GM18951 (cell line): ENCODE data around the gene RIMKLB.

ENCODE experiments used
- POLR2A ChIP-seq: IDR thresholded peaks from 4 replicates; pipeline ENCODE4 v1.6.1; 2011; ENCODE audit warnings: mild to moderate bottlenecking; ENCODE audit not compliant: insufficient read length, insufficient read depth; ENCODE audit errors: extremely low read depth
- in situ Hi-C: fragments of 300-500 bp; cut with MboI; formaldehyde crosslinking; loops from one replicate; pipeline ENCODE4 v1.12.0; 2022; ENCODE audit warnings: low sequenced_read_pairs, mixed read lengths, inconsistent platforms; ENCODE audit not compliant: unreplicated experiment

Gene RIMKLB

GRCh38 chr12:8697476-8698131 lies at the start of gene RIMKLB:
Gene RIMKLB (plus strand): TSS chr12:8697991. CDS start chr12:8713867, 15,876 bp downstream.
- peak; percentile 25 for TF ChIP-seq POLR2A
- in situ Hi-C loops = loop anchor here (25.0 kb wide), 1 partner anchor 190 kb away; no protein-coding TSS in a partner anchor

GRCh38 chr12:8648576-8649205 lies 49.1 kb upstream of the RIMKLB start:
- in situ Hi-C loops = no loop called here
- no peak for TF ChIP-seq POLR2A

- no peak for TF ChIP-seq POLR2A
- in situ Hi-C loops = no loop called here
Observed at GRCh38 chr12:8655421-8655820, 42.4 kb upstream of the RIMKLB start.

GRCh38 chr12:8658346-8658745 lies 39.4 kb upstream of the RIMKLB start:
- in situ Hi-C loops = no loop called here
- no peak for TF ChIP-seq POLR2A

- TF ChIP-seq POLR2A = no peak
- in situ Hi-C loops = no loop called here
Observed at GRCh38 chr12:8661016-8661415, 36.8 kb upstream of the RIMKLB start.

GRCh38 chr12:8661751-8662150 lies 36.0 kb upstream of the RIMKLB start:
- TF ChIP-seq POLR2A = no peak
- in situ Hi-C loops = no loop called here

- no peak for TF ChIP-seq POLR2A
- in situ Hi-C loops = no loop called here
Observed at GRCh38 chr12:8662593-8662992, 35.2 kb upstream of the RIMKLB start, which contains the start of gene MFAP5. Gene MFAP5 (minus strand): TSS chr12:8662826. CDS start chr12:8662104, 722 bp downstream.

GRCh38 chr12:8664228-8664913 lies 33.4 kb upstream of the RIMKLB start:
- no peak for TF ChIP-seq POLR2A
- in situ Hi-C loops = no loop called here

- in situ Hi-C loops = no loop called here
- no peak for TF ChIP-seq POLR2A
Observed at GRCh38 chr12:8665759-8666158, 32.0 kb upstream of the RIMKLB start.

GRCh38 chr12:8667270-8667669 lies 30.5 kb upstream of the RIMKLB start:
- in situ Hi-C loops = no loop called here
- TF ChIP-seq POLR2A = no peak

GRCh38 chr12:8668441-8668840 lies 29.4 kb upstream of the RIMKLB start:
- in situ Hi-C loops = no loop called here
- TF ChIP-seq POLR2A = no peak

GRCh38 chr12:8672381-8672780 lies 25.4 kb upstream of the RIMKLB start:
- in situ Hi-C loops = no loop called here

GRCh38 chr12:8675591-8676036 lies 22.2 kb upstream of the RIMKLB start:
- in situ Hi-C loops = loop anchor here (25.0 kb wide), 1 partner anchor 212 kb away; no protein-coding TSS in a partner anchor
- TF ChIP-seq POLR2A = no peak

More at GRCh38 chr12:8672381-8672780, 25.4 kb upstream of the RIMKLB start:
- no peak for TF ChIP-seq POLR2A
